T-helper 1 cell treated with Interleukin-12 subunit alpha and Interleukin-12 subunit beta and Interleukin-4 antibody, amounts not matched to agents 30 ng/mL and 1 ng/mL, for 36 hours (primary cell): ENCODE results near the gene RNF34. TPM values are rescaled to one million over a fixed set of nuclear protein-coding genes. Genes with fewer than 3 reads are reported as not detected.
"Not testable (repeated sequence)": the region's sequence is repeated elsewhere in the genome, so short reads cannot be mapped to it uniquely, and the experiment has no call there.

ENCODE experiments used
- intact Hi-C: fragments of 100-400 bp; cut with micrococcal nuclease; formaldehyde crosslinking; loops from one replicate; pipeline ENCODE4 v1.15.1; 2024
- total RNA-seq: library from RNA; stranded (reverse); gene quantifications from 2 replicates; pipeline ENCODE4 v1.2.3, GENCODE V29; 2022

Gene RNF34, protein sequence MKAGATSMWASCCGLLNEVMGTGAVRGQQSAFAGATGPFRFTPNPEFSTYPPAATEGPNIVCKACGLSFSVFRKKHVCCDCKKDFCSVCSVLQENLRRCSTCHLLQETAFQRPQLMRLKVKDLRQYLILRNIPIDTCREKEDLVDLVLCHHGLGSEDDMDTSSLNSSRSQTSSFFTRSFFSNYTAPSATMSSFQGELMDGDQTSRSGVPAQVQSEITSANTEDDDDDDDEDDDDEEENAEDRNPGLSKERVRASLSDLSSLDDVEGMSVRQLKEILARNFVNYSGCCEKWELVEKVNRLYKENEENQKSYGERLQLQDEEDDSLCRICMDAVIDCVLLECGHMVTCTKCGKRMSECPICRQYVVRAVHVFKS
- total RNA-seq, result 104 and 109 TPM in 2 replicates

DNA sequence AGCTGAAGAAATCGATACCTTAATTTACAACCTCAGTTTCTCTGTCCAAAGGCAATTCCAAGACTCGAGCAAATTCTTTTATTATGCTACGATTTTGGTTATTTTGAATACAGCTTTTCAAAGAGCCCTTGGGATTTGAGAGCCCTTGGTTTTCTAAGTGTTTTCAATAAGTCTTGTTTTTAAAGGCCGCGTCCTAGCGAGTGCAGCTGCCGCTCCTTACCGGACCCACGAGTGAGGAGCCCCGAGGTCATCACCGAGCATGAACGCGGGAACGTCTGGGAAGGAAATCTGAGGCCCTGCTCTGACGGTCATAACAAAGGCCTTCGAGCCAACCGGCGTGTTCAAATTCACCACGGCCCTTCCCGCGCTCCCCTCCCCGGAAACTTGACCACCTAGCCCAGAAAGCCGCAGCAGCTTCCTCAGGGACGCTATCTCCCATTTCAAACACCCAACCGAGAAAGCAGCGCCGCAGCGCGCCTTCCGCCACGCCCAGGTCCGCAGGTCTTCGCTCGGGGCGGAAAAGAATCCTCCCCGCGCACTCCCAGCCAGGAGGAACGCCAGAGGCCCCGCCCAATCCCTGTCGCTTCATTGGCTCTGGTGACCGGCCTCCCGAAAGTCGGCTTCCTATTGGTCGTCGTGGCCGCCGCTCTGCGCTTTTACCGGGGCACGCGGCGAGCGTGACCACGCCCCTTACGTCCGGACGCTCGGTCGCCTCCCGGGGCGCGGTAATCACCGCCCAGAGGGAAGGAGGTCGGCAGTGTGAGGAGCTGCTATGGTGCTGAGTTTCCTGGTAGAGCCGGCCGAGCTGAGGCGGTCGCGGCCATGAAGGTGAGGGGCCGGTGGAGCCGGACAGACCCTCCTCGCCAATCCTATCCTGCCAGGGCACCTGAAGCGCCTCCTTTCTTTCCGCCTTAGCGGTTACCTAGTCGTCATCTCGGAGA is at the start of gene RNF34:
Gene RNF34, plus strand, starts transcription at position 728 of the 941 bp plus-strand sequence. Its CDS starts 95 bp downstream, at position 823.
- intact Hi-C loops, result loop anchor here (1.0 to 5.0 kb wide), 21 partner anchors 8 to 1128 kb away; partner anchors contain the start of genes ANAPC5, CAMKK2, CFAP251 and DIABLO

- intact Hi-C loops, result loop anchor here (1.0 to 5.0 kb wide), 11 partner anchors 17 to 1100 kb away; partner anchors contain the start of genes CAMKK2, RHOF, RNF34 and VPS33A
Observed at GRCh38 chr12:121351820-121352681, 47.9 kb upstream of the RNF34 start, which contains the start of gene ANAPC5. TSS of gene ANAPC5 (minus strand) at chr12:121352411. CDS start at chr12:121352340, 71 bp downstream.

GRCh38 chr12:121352682-121353018 is 47.3 kb upstream of the RNF34 start:
- intact Hi-C loops, result loop anchor here (1.0 to 5.0 kb wide), 11 partner anchors 18 to 1100 kb away; partner anchors contain the start of genes CAMKK2, RHOF, RNF34 and VPS33A

DNA sequence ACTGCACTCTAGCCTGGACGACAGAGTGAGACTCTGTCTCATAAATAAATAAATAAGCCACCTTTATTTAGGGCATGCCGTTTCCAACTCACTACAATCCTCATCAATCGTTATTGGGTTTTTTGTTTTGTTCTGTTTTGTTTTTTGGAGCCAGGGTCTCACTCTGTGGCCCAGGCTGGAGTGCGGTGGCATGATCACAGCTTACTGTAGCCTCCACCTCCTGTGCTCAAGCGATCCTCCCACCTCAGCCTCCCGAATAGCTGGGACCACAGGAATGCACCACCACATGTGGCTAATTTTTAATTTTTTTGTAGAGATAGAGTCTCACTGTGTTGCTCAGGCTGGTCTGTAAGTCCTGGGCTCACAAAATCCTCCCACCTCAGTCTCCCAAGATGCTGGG is 44.1 kb upstream of the RNF34 start:
- intact Hi-C loops, result no loop called here

DNA sequence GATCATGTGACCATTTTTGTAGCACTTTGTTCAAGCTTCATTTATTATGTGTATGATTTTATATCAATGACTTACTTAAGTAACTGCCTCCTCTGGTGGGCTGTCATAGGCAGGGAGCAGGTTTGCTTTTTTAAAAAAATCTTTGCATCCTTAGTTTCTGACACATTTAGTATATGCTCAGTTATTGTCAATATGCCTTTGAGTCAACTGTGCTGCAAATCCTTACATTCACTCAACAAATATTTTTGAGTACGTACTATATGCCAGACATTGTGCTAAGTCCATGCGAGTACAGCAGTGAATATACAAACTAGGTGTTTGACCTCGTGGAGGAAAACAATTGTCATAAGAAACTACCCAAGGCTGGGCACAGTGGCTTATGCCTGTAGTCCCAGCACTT is 43.3 kb upstream of the RNF34 start:
- intact Hi-C loops, result no loop called here

- intact Hi-C loops, result no loop called here
Observed at GRCh38 chr12:121357331-121357730, 42.6 kb upstream of the RNF34 start.

DNA sequence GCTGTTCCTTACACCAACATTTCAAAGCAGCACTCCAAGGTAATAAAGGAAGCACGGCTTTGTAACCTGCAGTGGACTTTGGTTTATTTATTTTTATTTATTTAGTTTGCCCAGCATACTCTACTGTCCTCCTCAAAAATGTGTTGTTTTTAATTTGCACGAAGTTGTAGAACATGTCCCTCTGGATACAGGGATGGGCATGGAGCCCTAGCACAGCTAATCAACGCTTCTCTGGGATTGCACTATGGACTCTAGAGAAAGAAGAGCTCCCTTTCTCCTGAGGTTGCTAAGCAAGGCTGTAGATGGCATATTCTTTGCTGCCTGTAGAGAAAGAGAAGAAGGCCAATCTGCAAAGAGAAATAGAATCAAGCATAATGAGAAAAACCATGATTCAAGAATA is 41.8 kb upstream of the RNF34 start:
- intact Hi-C loops, result no loop called here

DNA sequence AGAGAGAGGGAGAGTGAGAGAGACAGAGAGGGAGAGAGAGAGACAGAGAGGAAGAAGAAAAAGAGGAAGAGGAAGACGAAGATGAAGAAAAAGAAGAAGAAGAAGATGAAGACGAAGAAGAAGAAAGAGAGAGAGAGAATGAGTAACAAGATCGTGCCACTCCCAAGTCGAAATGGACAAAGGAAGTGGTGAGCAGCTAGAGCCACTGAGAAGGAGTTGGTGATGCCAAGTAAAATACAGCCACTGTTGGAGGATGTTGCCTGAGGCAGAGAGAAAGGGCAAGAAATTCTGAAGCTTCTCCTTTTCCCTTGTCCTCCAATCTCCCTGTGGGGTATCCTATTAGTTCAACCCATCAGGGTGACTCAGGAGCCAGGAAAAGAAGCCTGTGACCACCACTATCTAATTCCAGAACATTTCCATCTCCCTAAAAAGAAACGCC is 35.2 kb upstream of the RNF34 start:
- intact Hi-C loops, result no loop called here

- intact Hi-C loops, result no loop called here
Observed at GRCh38 chr12:121365416-121366062, 34.4 kb upstream of the RNF34 start.

- intact Hi-C loops, result no loop called here
Observed at GRCh38 chr12:121366063-121366459, 33.9 kb upstream of the RNF34 start.

- intact Hi-C loops, result no loop called here
Observed at GRCh38 chr12:121371404-121371803, 28.5 kb upstream of the RNF34 start.

DNA sequence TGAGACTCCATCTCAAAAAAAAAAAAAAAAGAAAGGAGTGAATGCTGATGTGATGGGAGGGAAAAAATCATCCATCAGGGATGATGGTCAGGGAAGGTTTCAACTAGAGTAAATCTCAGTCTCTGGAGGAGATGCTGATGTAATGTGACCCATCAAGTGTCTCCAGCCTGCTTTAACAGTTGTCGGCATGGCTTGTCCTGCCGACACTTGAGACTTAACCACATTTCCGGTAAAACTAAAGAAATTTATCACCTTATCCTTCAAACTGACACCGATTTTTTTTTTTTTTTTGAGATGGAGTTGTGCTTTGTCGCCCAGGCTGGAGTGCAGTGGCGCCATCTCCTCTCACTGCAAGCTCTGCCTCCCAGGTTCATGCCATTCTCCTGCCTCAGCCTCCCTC is 26.2 kb upstream of the RNF34 start:
- intact Hi-C loops, result no loop called here

GRCh38 chr12:121374336-121374735 is 25.6 kb upstream of the RNF34 start:
- intact Hi-C loops, result not testable (repeated sequence)

DNA sequence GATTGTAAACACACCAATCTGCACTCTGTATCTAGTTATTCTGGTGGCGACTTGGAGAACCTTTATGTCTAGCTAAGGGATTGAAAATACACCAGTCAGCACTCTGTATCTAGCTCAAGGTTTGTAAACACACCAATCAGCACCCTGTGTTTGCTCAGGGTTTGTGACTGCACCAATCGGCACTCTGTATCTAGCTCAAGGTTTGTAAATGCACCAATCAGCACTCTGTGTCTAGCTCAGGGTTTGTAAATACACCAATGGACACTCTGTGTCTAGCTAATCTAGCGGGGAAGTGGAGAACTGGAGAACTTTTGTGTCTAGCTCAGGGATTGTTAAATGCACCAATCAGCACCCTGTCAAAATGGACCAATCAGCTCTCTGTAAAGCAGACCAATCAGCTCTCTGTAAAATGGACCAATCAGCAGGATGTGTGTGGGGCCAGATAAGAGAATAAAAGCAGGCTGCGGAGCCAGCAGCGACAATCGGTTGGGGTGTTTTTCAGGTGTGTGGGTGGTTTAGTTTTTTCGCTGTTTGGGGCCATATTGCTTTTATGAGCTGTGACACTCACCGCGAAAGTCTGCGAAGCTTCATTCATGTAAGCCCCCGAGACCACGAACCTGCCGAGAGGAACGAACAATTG is 24.9 kb upstream of the RNF34 start:
- intact Hi-C loops, result not testable (repeated sequence)

- intact Hi-C loops, result no loop called here
Observed at GRCh38 chr12:121376754-121377697, 22.9 kb upstream of the RNF34 start.

DNA sequence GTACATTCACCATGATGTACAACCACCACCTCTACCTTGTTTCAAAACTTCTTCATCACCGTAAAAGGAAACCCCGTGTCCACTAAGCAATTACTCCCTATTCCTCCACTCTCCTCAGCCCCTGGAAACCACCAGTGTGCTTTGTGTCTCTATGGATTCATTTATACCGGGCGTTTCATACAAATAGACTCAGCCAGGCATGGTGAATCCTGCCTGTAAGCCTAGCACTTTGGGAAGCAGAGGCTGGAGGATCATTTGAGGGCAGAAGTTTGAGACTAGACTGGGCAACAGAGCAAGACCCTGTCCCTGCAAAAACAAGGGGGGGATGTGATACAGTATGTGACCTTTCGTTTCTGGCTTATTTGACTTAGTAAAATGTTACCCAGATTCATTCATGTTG is 21.2 kb upstream of the RNF34 start:
- intact Hi-C loops, result no loop called here

DNA sequence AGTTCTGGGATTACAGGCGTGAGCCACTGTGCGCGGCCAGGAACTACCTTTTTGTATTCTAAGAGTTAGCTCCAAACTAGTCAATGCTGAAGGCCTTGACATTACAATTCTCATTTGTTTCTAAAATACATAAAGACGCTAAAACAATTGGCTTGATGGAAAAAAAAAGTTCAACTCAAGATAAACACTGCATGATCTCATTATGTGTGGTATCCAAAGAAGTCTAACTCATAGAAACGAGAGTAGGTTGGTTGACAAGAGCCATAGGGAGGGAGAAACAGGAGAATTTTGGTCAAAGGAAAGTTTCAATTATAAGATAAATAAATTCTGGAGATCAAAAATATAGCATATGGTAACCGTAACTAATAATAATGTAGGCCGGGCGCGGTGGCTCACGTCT is 20.0 kb upstream of the RNF34 start:
- intact Hi-C loops, result no loop called here

- intact Hi-C loops, result no loop called here
Observed at GRCh38 chr12:121383601-121384021, 16.3 kb upstream of the RNF34 start.

GRCh38 chr12:121384891-121385290 is 15.0 kb upstream of the RNF34 start:
- intact Hi-C loops, result not testable (repeated sequence)
